Measurements from ENCODE around the gene FAM217A. TPM values are rescaled to one million over a fixed set of nuclear protein-coding genes. Genes with fewer than 3 reads are reported as not detected.

The FAM217A gene
- total and polyA plus RNA-seq, 2 of the 13 experiments (the other 11 are each of a cell fraction or from before 2014, with no cell fraction given): not detected

DNA sequence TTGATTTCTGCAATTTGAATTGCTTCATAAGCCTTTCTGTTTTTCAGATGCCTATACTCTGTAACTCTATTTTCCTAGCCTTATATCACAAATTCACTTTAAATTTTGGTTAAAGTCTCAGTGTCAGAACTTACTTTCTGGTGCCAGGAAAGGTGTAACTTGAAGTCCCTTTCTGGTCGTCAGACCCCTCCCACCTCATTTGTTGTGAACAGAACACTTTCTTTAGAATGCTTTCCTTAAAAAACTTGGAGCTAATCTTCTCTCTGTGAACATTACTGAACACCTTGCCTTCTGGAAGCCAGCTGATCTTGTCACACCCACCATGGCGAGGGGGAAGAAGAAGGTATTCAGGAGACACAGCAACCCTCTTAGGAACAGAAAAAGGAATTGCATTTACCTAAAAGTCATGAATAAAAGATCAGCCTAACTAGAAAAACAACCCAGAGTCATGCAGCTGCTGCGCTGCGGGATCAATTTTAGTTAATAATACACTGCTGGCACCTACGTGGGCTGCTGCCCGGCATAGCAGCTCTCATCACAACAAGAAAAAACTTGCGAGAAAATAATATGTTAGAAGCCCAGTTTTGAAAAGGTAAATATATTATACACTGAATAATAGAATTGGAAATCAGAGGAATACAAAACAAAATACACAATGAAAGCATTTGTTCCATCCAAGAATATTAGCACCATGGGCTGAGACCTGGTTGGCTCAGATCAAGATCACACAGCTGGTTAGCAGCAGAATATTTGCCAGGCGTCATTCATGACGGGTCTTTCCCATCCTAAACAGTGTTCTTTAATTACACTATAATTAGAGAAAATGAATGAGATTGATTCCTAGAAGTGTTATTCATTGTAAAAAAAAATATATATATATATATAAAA, 5.8 kb upstream of the FAM217A start:
- H3K9ac ChIP-seq (ENCODE audit: insufficient read depth, low read depth, low read length): no peak overlapping the region
- TF ChIP-seq, protein P1, sequence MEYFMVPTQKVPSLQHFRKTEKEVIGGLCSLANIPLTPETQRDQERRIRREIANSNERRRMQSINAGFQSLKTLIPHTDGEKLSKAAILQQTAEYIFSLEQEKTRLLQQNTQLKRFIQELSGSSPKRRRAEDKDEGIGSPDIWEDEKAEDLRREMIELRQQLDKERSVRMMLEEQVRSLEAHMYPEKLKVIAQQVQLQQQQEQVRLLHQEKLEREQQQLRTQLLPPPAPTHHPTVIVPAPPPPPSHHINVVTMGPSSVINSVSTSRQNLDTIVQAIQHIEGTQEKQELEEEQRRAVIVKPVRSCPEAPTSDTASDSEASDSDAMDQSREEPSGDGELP (IDR thresholded peaks at IDR 0.05; ENCODE audit: borderline replicate concordance, low read depth): 0 out of 2 replicates have a peak, but pooled peaks have one; percentile 9
- no peak for TF ChIP-seq IRF2 (CRISPR knock-in tag; IDR thresholded peaks at IDR 0.05)
- TF ChIP-seq, protein P2, sequence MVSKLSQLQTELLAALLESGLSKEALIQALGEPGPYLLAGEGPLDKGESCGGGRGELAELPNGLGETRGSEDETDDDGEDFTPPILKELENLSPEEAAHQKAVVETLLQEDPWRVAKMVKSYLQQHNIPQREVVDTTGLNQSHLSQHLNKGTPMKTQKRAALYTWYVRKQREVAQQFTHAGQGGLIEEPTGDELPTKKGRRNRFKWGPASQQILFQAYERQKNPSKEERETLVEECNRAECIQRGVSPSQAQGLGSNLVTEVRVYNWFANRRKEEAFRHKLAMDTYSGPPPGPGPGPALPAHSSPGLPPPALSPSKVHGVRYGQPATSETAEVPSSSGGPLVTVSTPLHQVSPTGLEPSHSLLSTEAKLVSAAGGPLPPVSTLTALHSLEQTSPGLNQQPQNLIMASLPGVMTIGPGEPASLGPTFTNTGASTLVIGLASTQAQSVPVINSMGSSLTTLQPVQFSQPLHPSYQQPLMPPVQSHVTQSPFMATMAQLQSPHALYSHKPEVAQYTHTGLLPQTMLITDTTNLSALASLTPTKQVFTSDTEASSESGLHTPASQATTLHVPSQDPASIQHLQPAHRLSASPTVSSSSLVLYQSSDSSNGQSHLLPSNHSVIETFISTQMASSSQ (IDR thresholded peaks at IDR 0.05; ENCODE audit: low read depth): peak; percentile 30; the same call in 1 of the 2 replicates
- TF ChIP-seq, protein P2 (CRISPR knock-in tag; IDR thresholded peaks at IDR 0.05; ENCODE audit: borderline replicate concordance): no peak
- H3K9me3 ChIP-seq (ENCODE audit: low read length): no peaks in the 10 kb centered on the region
- DNase-seq (ENCODE audit: low spot score) (no peak), ATAC-seq (peak; percentile 79), FAIRE-seq (no peak)
- POLR2A ChIA-PET: no interaction called here
- intact Hi-C loops (cut with micrococcal nuclease; ENCODE audit: unreplicated experiment) (no loop called here), in situ Hi-C loops (cut with HindIII; ENCODE audit: extremely low pct_ligation_motif_present, low pct_unique_long_range_greater_than_20kb) (no loop called here)
- H4K20me1 ChIP-seq (ENCODE audit: insufficient read depth, low read length): no peaks in the 10 kb centered on the region
- H3K36me3 ChIP-seq (replicated peaks in 1 of 2; ENCODE audit: control insufficient read depth in 1 of 2, insufficient read depth in 2 of 2, low read length in 2 of 2): no peaks in the 10 kb centered on the region
- peaks cover 0 to 10% of the 10 kb centered on the region in 2 experiments for H3K27me3 ChIP-seq (ENCODE audit: control insufficient read depth in 1 of 2, insufficient read depth in 2 of 2, low read length in 2 of 2)
- WGBS (ENCODE audit: low lambda C conversion rate): 6% methylated on average over 9 of the region's 9 CpGs
- H3K79me2 ChIP-seq (ENCODE audit: insufficient read depth, low read length): no peaks in the 10 kb centered on the region
- peaks cover 21% of the 10 kb centered on the region for H3K4me1 ChIP-seq (ENCODE audit: insufficient read depth, low read length)
- H3K27ac ChIP-seq (ENCODE audit: extremely low read length, insufficient read depth, low read length): no peak overlapping the region
- H3K4me2 ChIP-seq (ENCODE audit: low read depth, low read length): peak overlapping the region; percentile 44; the same call in 1 of the 2 replicates
- no TSS peak for BruUV-seq (replicated peaks)
- no peak overlapping the region for H3K4me3 ChIP-seq (replicated peaks in 1 of 3; ENCODE audit: insufficient read depth in 1 of 3, low read depth in 2 of 3, low read length in 3 of 3)
- H2AFZ ChIP-seq (ENCODE audit: low read length): no peak overlapping the region
- CTCF ChIA-PET (ENCODE audit: low intra/inter-chr PET ratio, low total read pairs): no interaction called here

Data from HepG2 (cell line).